Fibroblast of lung (primary cell): Measurements from ENCODE around the gene ZNF624. TPM values are rescaled to one million over a fixed set of nuclear protein-coding genes. Genes with fewer than 3 reads are reported as not detected.

Experiments used
- DNase-seq, 2 donors: peaks; one replicate each; pipeline versions ENCODE4 v3.0.0 to v3.0.0-alpha.2; 2010; ENCODE audit warnings: low read depth in 2 of 2
- H2AFZ ChIP-seq: 2 replicates; pipeline ENCODE4 v1.5.1; 2012; ENCODE audit warnings: low read length, control low read depth, inconsistent platforms
- H3K27ac ChIP-seq: 2 replicates; pipeline ENCODE4 v1.5.1; 2011; ENCODE audit warnings: low read length, control low read depth; ENCODE audit not compliant: insufficient read depth
- H3K27me3 ChIP-seq: 2 replicates; pipeline ENCODE4 v1.5.1; 2011; ENCODE audit warnings: mild to moderate bottlenecking, low read length; ENCODE audit not compliant: control insufficient read depth, insufficient read depth
- H3K36me3 ChIP-seq: 2 replicates; pipeline ENCODE4 v1.5.1; 2011; ENCODE audit warnings: low read length; ENCODE audit not compliant: control insufficient read depth, insufficient read depth
- H3K4me1 ChIP-seq: 2 replicates; pipeline ENCODE4 v1.5.1; 2011; ENCODE audit warnings: low read length; ENCODE audit not compliant: control insufficient read depth, insufficient read depth; ENCODE audit errors: extremely low read depth
- H3K4me2 ChIP-seq: 2 replicates; pipeline ENCODE4 v1.5.1; 2011; ENCODE audit warnings: low read length, control low read depth; ENCODE audit not compliant: insufficient read depth; ENCODE audit errors: extremely low read depth
- H3K4me3 ChIP-seq, 4 experiments: fragments of 200-600 bp in 1 of 4; sonication (generic) in 1 of 4; replicated peaks in 1 of 4; 2 replicates each; pipeline ENCODE4 v1.5.1; 2011 to 2016; ENCODE audit warnings: low read length in 4 of 4, low read depth in 3 of 4, mild to moderate bottlenecking in 3 of 4, control low read depth in 2 of 4, inconsistent platforms in 1 of 4, mixed read lengths in 1 of 4; ENCODE audit not compliant: insufficient read depth in 1 of 4; ENCODE audit errors: control extremely low read depth in 1 of 4
- H3K79me2 ChIP-seq: 2 replicates; pipeline ENCODE4 v1.5.1; 2012; ENCODE audit warnings: mild to moderate bottlenecking, low read length, inconsistent platforms; ENCODE audit not compliant: control insufficient read depth, insufficient read depth
- H3K9ac ChIP-seq: 2 replicates; pipeline ENCODE4 v1.5.1; 2011; ENCODE audit warnings: mild to moderate bottlenecking, low read length, control low read depth; ENCODE audit not compliant: insufficient read depth
- H3K9me3 ChIP-seq: 2 replicates; pipeline ENCODE4 v1.5.1; 2012; ENCODE audit warnings: low read depth, low read length; ENCODE audit not compliant: control insufficient read depth, insufficient read depth
- H4K20me1 ChIP-seq: 2 replicates; pipeline ENCODE4 v1.5.1; 2011; ENCODE audit warnings: low read length; ENCODE audit not compliant: control insufficient read depth, insufficient read depth; ENCODE audit errors: extremely low read depth
- CTCF ChIP-seq, 2 donors: IDR thresholded peaks in 1 of 2; conservative IDR thresholded peaks in 1 of 2; 1 replicate in 1 of 2; 2 replicates in 1 of 2; pipeline ENCODE4 v1.5.1; 2011 to 2012; ENCODE audit warnings: low read length in 2 of 2, control low read depth in 1 of 2, inconsistent platforms in 1 of 2, low read depth in 1 of 2, mild to moderate bottlenecking in 1 of 2
- EZH2 ChIP-seq: IDR thresholded peaks from 2 replicates; pipeline ENCODE4 v1.5.1; 2012; ENCODE audit warnings: low read length, control low read depth, mild to moderate bottlenecking; ENCODE audit errors: missing control alignments
- polyA plus RNA-seq, 2 donors: library from polyadenylated mRNA; depleted of rRNA in 1 of 2; stranded (reverse) in 1 of 2; unstranded in 1 of 2; fragments of >200 nt; gene quantifications; 2 replicates each; pipeline ENCODE4 v1.2.1, GENCODE V29; 2011 to 2012; ENCODE audit warnings: missing spikeins in 1 of 2
- total RNA-seq: library from RNA; depleted of rRNA; stranded (reverse); fragments of >200 nt; gene quantifications from 2 replicates; pipeline ENCODE4 v1.2.1, GENCODE V29; 2014

Gene ZNF624
- total and polyA plus RNA-seq, 2 donors (not counting 1 experiment from before 2014, with no cell fraction given) = 3.0 to 7.6 TPM

- no peak for DNase-seq
- no peak for TF ChIP-seq CTCF (conservative IDR thresholded peaks at IDR 0.05 in 1 of 2, IDR thresholded peaks at IDR 0.05 in 1 of 2; ENCODE audit: low read depth in 1 of 2, low read length in 2 of 2)
- no peak for TF ChIP-seq EZH2
- H3K79me2 ChIP-seq = no peaks in the 10 kb centered on the region
- H3K4me1 ChIP-seq = no peaks in the 10 kb centered on the region
- H3K4me2 ChIP-seq = no peak overlapping the region
- no peak overlapping the region for H2AFZ ChIP-seq
- no peaks in the 10 kb centered on the region for H3K27me3 ChIP-seq
- no peaks in the 10 kb centered on the region for H4K20me1 ChIP-seq
- no peak overlapping the region for H3K27ac ChIP-seq
- H3K4me3 ChIP-seq = no peak overlapping the region
- no peaks in the 10 kb centered on the region for H3K9me3 ChIP-seq
- H3K36me3 ChIP-seq = no peaks in the 10 kb centered on the region
- H3K9ac ChIP-seq = no peak overlapping the region
Observed at GRCh38 chr17:16623282-16623681, 30.4 kb downstream of the ZNF624 start.

- Histone ChIP-seq H3K9me3 (no peaks in the 10 kb centered on the region), H4K20me1 (no peaks in the 10 kb centered on the region), H3K27ac (no peak overlapping the region), H3K4me1 (no peaks in the 10 kb centered on the region), H2AFZ (no peak overlapping the region), H3K4me2 (no peak overlapping the region), H3K27me3 (no peaks in the 10 kb centered on the region), H3K4me3 (no peak overlapping the region), H3K9ac (no peak overlapping the region), H3K36me3 (no peaks in the 10 kb centered on the region), H3K79me2 (no peaks in the 10 kb centered on the region)
- DNase-seq = no peak
- TF ChIP-seq EZH2 (no peak), CTCF (conservative IDR thresholded peaks at IDR 0.05 in 1 of 2, IDR thresholded peaks at IDR 0.05 in 1 of 2; ENCODE audit: low read depth in 1 of 2, low read length in 2 of 2) (no peak)
Observed at GRCh38 chr17:16622540-16623277, 30.9 kb downstream of the ZNF624 start.

GRCh38 chr17:16617481-16618060, 36.1 kb downstream of the ZNF624 start:
- H3K4me3 ChIP-seq = no peak overlapping the region
- H3K79me2 ChIP-seq = no peaks in the 10 kb centered on the region
- H2AFZ ChIP-seq = no peak overlapping the region
- H4K20me1 ChIP-seq = no peaks in the 10 kb centered on the region
- no peaks in the 10 kb centered on the region for H3K9me3 ChIP-seq
- H3K4me1 ChIP-seq = no peaks in the 10 kb centered on the region
- no peak overlapping the region for H3K9ac ChIP-seq
- DNase-seq = no peak
- H3K27me3 ChIP-seq = no peaks in the 10 kb centered on the region
- H3K4me2 ChIP-seq = no peak overlapping the region
- no peak overlapping the region for H3K27ac ChIP-seq
- no peaks in the 10 kb centered on the region for H3K36me3 ChIP-seq
- TF ChIP-seq EZH2 (no peak), CTCF (conservative IDR thresholded peaks at IDR 0.05 in 1 of 2, IDR thresholded peaks at IDR 0.05 in 1 of 2; ENCODE audit: low read depth in 1 of 2, low read length in 2 of 2) (no peak)
